A549 (cell line): ENCODE data around the gene ATP8A2. TPM values are rescaled to one million over a fixed set of nuclear protein-coding genes. Genes with fewer than 3 reads are reported as not detected.

Experiments
- ATAC-seq, 2 experiments: fragments of 200-7000 bp in 1 of 2; fragments of >200 bp in 1 of 2; cut with Nextera tagmentation in 1 of 2; cut with Tn5 transposase in 1 of 2; 3 replicates each; pipeline versions ENCODE4 v1.8.0 to v1.9.1; 2018 to 2020; ENCODE audit warnings: mild to moderate bottlenecking in 1 of 2, moderate library complexity in 1 of 2
- CTCF ChIA-PET: fragments of 300-600 bp; sonication (Branson Sonifier 250); formaldehyde crosslinking; extraction: SDS; loops from one replicate; lab custom pipeline; 2021; ENCODE audit warnings: antibody characterized with exemption, inconsistent platforms; lab: Yijun Ruan, JAX
- POLR2A ChIA-PET: fragments of 350-600 bp; formaldehyde crosslinking; extraction: SDS; loops from one replicate; lab custom pipeline; 2021; ENCODE audit warnings: antibody characterized with exemption, inconsistent platforms; lab: Yijun Ruan, JAX
- DNase-seq, 2 experiments: peaks; one replicate each; pipeline versions ENCODE4 v3.0.0 to v3.0.0-alpha.2; 2011 to 2016; ENCODE audit warnings: low read depth in 1 of 2, low spot score in 1 of 2
- FAIRE-seq: peaks from 2 replicates; lab custom pipeline; 2011; peaks lifted over from hg19 to GRCh38; lab: Jason Lieb, UNC
- H3K27ac ChIP-seq, 2 experiments: fragments of >200 bp; sonication (Bioruptor Twin); formaldehyde crosslinking; 3 replicates each; pipeline ENCODE4 v1.5.1; 2016 to 2017
- H3K4me1 ChIP-seq: fragments of >200 bp; sonication (Bioruptor Twin); formaldehyde crosslinking; 3 replicates; pipeline ENCODE4 v1.6.1; 2016
- H3K4me2 ChIP-seq: fragments of >200 bp; sonication (Bioruptor Twin); formaldehyde crosslinking; 3 replicates; pipeline ENCODE4 v1.6.1; 2016
- H3K4me3 ChIP-seq: fragments of >200 bp; sonication (Bioruptor Twin); formaldehyde crosslinking; 3 replicates; pipeline ENCODE4 v1.5.1; 2016
- H3K9me3 ChIP-seq: fragments of >200 bp; sonication (Bioruptor Twin); formaldehyde crosslinking; 3 replicates; pipeline ENCODE4 v1.6.1; 2016
- BHLHE40 ChIP-seq: IDR thresholded peaks from 2 replicates; pipeline ENCODE4 v1.6.1; 2012; ENCODE audit warnings: low read depth, low read length, inconsistent platforms
- CBX2 ChIP-seq: fragments of 200-600 bp; sonication (generic); IDR thresholded peaks from 2 replicates; pipeline ENCODE4 v1.6.1; 2016; ENCODE audit warnings: low read depth, mild to moderate bottlenecking, borderline replicate concordance
- CBX8 ChIP-seq: fragments of 200-600 bp; sonication (generic); IDR thresholded peaks from 2 replicates; pipeline ENCODE4 v1.6.1; 2016
- CHD2 ChIP-seq: fragments of 150-350 bp; IDR thresholded peaks from 2 replicates; pipeline ENCODE4 v1.6.1; 2014; ENCODE audit warnings: low read length; ENCODE audit not compliant: partially characterized antibody
- EP300 ChIP-seq, 2 experiments: fragments of >200 bp; sonication (Bioruptor Twin); formaldehyde crosslinking; IDR thresholded peaks; 2 replicates in 1 of 2; 3 replicates in 1 of 2; pipeline ENCODE4 v1.6.1; 2016 to 2017
- ESRRA ChIP-seq: fragments of 150-350 bp; IDR thresholded peaks from 2 replicates; pipeline ENCODE4 v1.6.1; 2014; ENCODE audit warnings: mild to moderate bottlenecking, low read length, borderline replicate concordance
- FOSB ChIP-seq: fragments of 250-450 bp; sonication (Bioruptor Pico); IDR thresholded peaks from 2 replicates; pipeline ENCODE4 v1.5.0; 2020; ENCODE audit warnings: mild to moderate bottlenecking, moderate library complexity
- FOXS1 ChIP-seq: fragments of 250-450 bp; sonication (Bioruptor Pico); IDR thresholded peaks from 2 replicates; pipeline ENCODE4 v1.5.0; 2020; ENCODE audit warnings: mild to moderate bottlenecking, moderate library complexity
- HOXA7 ChIP-seq: fragments of 250-450 bp; sonication (Bioruptor Pico); IDR thresholded peaks from 2 replicates; pipeline ENCODE4 v1.5.0; 2020; ENCODE audit warnings: mild to moderate bottlenecking, moderate library complexity
- HOXB13 ChIP-seq: fragments of 250-450 bp; sonication (Bioruptor Pico); IDR thresholded peaks from 2 replicates; pipeline ENCODE4 v1.5.0; 2020; ENCODE audit warnings: low read depth, mild to moderate bottlenecking, moderate library complexity
- JUN ChIP-seq, 2 experiments: fragments of >200 bp; sonication (Bioruptor Twin); formaldehyde crosslinking; IDR thresholded peaks; 2 replicates in 1 of 2; 3 replicates in 1 of 2; pipeline ENCODE4 v1.6.1; 2016 to 2017
- KDM1A ChIP-seq: fragments of 200-600 bp; sonication (generic); IDR thresholded peaks from 2 replicates; pipeline ENCODE4 v1.6.1; 2016; ENCODE audit warnings: low read depth, mild to moderate bottlenecking
- MAZ ChIP-seq: fragments of 150-350 bp; IDR thresholded peaks from 2 replicates; pipeline ENCODE4 v1.6.1; 2014; ENCODE audit warnings: antibody characterized with exemption, low read depth, low read length, borderline replicate concordance
- MYC ChIP-seq: IDR thresholded peaks from 2 replicates; pipeline ENCODE4 v1.6.1; 2012; ENCODE audit warnings: mild to moderate bottlenecking, inconsistent platforms, low read length, improper control_type of control experiment, borderline replicate concordance
- NPAS2 ChIP-seq: fragments of 250-450 bp; sonication (Bioruptor Pico); IDR thresholded peaks from 2 replicates; pipeline ENCODE4 v1.8.0; 2022; ENCODE audit warnings: mild to moderate bottlenecking, moderate library complexity, borderline replicate concordance
- NR3C1 ChIP-seq: fragments of >200 bp; sonication (Bioruptor Twin); formaldehyde crosslinking; IDR thresholded peaks from 3 replicates; pipeline ENCODE4 v1.6.1; 2017
- POLR2A ChIP-seq: IDR thresholded peaks from 2 replicates; pipeline ENCODE4 v1.6.1; 2012; ENCODE audit warnings: mild to moderate bottlenecking, low read length
- SMC3 ChIP-seq: fragments of >200 bp; sonication (Bioruptor Twin); formaldehyde crosslinking; IDR thresholded peaks from 3 replicates; pipeline ENCODE4 v1.6.1; 2018; ENCODE audit warnings: inconsistent platforms
- SREBF2 ChIP-seq: fragments of 450-650 bp; IDR thresholded peaks from 2 replicates; pipeline ENCODE4 v1.6.1; 2014; ENCODE audit warnings: mild to moderate bottlenecking, moderate library complexity
- ZC3H11A ChIP-seq: fragments of 450-650 bp; IDR thresholded peaks from 2 replicates; pipeline ENCODE4 v1.6.1; 2014; ENCODE audit warnings: antibody characterized with exemption, mild to moderate bottlenecking
- WGBS: methylation state at CpG from one replicate; pipeline ENCODE4 v1.1.6; 2017; ENCODE audit errors: missing lambda C conversion rate; 5-methylcytosine and 5-hydroxymethylcytosine counted together
- polyA plus RNA-seq, 4 experiments: library from polyadenylated mRNA; depleted of rRNA in 3 of 4; stranded (reverse); fragments of >200 nt; fragmentation: RNase III in 1 of 4; extraction: RNeasy Plus Mini Kit Qiagen cat#74134 plus additional on column Dnase treatment in 1 of 4; gene quantifications; 2 replicates in 3 of 4; 3 replicates in 1 of 4; pipeline ENCODE4 v1.2.3, GENCODE V29; 2011 to 2017
- TF ChIP-seq, protein P1 (sequence below): fragments of 250-450 bp; sonication (Bioruptor Pico); IDR thresholded peaks from 2 replicates; pipeline ENCODE4 v1.5.0; 2020; ENCODE audit warnings: low read depth, mild to moderate bottlenecking, moderate library complexity
- TF ChIP-seq, protein P2 (sequence below): fragments of 150-350 bp; IDR thresholded peaks from 2 replicates; pipeline ENCODE4 v1.6.1; 2014; ENCODE audit warnings: low read depth, mild to moderate bottlenecking, low read length
- TF ChIP-seq, protein P3 (sequence below): IDR thresholded peaks from 2 replicates; pipeline ENCODE4 v1.6.1; 2012; ENCODE audit warnings: low read depth, borderline replicate concordance

Gene ATP8A2
- polyA plus RNA-seq, 2 of the 4 experiments (the other 2 are of a cell fraction): 0.03 TPM; not detected in 1

DNA sequence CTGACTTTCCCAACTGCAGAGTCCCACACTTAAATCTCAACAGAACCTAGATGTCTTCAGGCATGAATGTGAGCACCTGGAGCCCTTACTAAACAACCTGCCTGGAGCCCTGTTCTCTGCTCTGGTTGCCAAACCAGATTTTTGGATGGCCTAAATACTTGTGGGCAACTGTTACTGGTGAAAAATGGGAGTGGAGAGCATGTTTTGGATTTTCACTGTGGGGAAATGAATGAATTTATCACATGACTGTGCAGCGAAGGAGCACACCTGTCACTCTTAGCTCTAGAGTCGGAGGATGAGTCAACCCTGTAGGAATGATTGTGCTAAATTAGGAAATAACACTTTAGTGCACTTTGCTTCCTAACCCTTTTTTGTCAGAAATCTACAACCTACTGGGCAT lies 649.7 kb downstream of the ATP8A2 start:
- Histone ChIP-seq H3K9me3 (no peaks in the 10 kb centered on the region), H3K4me1 (no peaks in the 10 kb centered on the region), H3K4me3 (no peak overlapping the region), H3K4me2 (no peak overlapping the region), H3K27ac (no peak overlapping the region)
- ChIA-PET POLR2A (no interaction called here), CTCF (no interaction called here)
- ATAC-seq (no peak), DNase-seq (no peak), FAIRE-seq (no peak)
- no peak for TF ChIP-seq POLR2A
- TF ChIP-seq HOXA7: no peak
- no peak for TF ChIP-seq ZC3H11A
- no peak for TF ChIP-seq NPAS2 (CRISPR knock-in tag)
- TF ChIP-seq HOXB13 (CRISPR knock-in tag): no peak
- TF ChIP-seq KDM1A: no peak
- TF ChIP-seq, protein P1, sequence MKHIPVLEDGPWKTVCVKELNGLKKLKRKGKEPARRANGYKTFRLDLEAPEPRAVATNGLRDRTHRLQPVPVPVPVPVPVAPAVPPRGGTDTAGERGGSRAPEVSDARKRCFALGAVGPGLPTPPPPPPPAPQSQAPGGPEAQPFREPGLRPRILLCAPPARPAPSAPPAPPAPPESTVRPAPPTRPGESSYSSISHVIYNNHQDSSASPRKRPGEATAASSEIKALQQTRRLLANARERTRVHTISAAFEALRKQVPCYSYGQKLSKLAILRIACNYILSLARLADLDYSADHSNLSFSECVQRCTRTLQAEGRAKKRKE (CRISPR knock-in tag): no peak
- TF ChIP-seq MAZ: no peak
- TF ChIP-seq SMC3: no peak
- TF ChIP-seq FOSB (CRISPR knock-in tag): no peak
- TF ChIP-seq FOXS1 (CRISPR knock-in tag): no peak
- TF ChIP-seq CBX8: no peak
- 14% methylated on average over 2 of the region's 2 CpGs for WGBS

DNA sequence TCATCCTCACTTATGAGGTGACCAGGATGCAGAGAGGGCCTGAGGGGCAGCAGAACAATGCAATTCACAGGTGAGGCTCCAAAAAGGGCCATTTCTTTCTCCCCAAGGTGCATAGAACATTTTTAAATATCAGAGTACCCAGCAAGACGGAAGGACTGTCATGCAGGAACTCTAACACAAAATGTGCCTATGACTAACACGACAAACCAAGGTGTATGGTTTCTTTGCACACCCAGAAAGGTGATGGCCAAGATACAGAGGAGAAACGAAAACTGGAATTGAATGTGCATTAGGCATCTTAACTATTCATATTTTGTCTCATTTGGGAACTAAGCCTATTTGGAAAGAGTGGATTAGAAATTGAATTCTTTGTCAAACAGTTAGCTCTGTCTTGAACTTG lies 650.2 kb downstream of the ATP8A2 start:
- no peak for DNase-seq
- ChIA-PET POLR2A (no interaction called here), CTCF (no interaction called here)
- ATAC-seq: no peak
- Histone ChIP-seq H3K4me3 (no peak overlapping the region), H3K4me1 (no peaks in the 10 kb centered on the region), H3K27ac (no peak overlapping the region), H3K9me3 (no peaks in the 10 kb centered on the region), H3K4me2 (no peak overlapping the region)
- FAIRE-seq: no peak
- WGBS: 16% methylated on average over 3 of the region's 3 CpGs
- no peak for TF ChIP-seq JUN (IDR thresholded peaks at IDR 0.05)
- TF ChIP-seq KDM1A: no peak
- no peak for TF ChIP-seq CHD2
- TF ChIP-seq NR3C1: no peak
- no peak for TF ChIP-seq ZC3H11A

DNA sequence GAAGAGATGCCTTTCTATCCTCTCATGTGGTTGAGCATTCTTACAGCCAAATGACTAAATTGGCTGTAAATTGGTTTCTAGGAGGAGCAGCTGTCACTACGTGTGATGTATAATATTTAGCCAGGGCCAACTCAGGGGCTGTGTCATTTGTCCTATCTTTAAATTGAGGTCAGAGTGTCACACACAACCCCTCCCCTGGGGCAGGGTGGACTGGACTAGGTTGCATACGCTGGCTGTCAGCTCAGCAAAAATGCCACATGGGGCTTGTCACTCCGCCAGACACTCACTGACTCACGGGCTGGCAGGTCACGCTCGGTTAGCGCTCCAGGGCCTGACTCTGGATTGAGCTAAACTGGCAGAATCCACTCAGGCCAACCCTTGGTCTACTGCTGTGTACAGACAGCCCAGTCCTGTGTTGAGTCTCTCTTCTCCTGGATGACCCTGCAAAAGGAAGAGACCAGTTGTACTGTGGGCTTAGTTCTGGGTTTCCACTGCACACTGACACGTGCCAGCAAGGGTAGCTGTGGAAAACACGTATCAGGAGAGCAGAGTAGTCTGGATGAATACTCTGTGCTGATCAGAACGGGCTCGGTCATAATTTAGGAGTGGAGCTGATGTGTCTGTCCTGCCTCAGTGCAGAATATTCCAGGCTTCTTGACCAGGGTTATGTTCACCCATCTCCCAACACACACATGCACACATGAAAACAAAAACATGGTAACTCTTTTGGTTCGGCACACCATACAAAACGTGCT lies 650.9 kb downstream of the ATP8A2 start:
- 8% methylated on average over 13 of the region's 13 CpGs for WGBS
- FAIRE-seq: no peak
- peak in 1 of 2 experiments; percentile 2 for DNase-seq
- peak in 1 of 2 experiments; percentile 43; a peak in 2 of 6 replicates for ATAC-seq
- no peak overlapping the region for H3K4me3 ChIP-seq
- TF ChIP-seq, protein P1 (CRISPR knock-in tag): no peak
- TF ChIP-seq CHD2 (no peak), BHLHE40 (no peak), CBX2 (no peak), EP300 (IDR thresholded peaks at IDR 0.05) (no peak), ESRRA (no peak), MYC (no peak), SREBF2 (no peak), ZC3H11A (no peak), NR3C1 (no peak)
- TF ChIP-seq, protein P2, sequence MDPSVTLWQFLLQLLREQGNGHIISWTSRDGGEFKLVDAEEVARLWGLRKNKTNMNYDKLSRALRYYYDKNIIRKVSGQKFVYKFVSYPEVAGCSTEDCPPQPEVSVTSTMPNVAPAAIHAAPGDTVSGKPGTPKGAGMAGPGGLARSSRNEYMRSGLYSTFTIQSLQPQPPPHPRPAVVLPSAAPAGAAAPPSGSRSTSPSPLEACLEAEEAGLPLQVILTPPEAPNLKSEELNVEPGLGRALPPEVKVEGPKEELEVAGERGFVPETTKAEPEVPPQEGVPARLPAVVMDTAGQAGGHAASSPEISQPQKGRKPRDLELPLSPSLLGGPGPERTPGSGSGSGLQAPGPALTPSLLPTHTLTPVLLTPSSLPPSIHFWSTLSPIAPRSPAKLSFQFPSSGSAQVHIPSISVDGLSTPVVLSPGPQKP: no peak
- TF ChIP-seq, protein P3, sequence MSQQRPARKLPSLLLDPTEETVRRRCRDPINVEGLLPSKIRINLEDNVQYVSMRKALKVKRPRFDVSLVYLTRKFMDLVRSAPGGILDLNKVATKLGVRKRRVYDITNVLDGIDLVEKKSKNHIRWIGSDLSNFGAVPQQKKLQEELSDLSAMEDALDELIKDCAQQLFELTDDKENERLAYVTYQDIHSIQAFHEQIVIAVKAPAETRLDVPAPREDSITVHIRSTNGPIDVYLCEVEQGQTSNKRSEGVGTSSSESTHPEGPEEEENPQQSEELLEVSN: no peak
- TF ChIP-seq, all 56 proteins: peak for 0
- no peak overlapping the region for H3K4me2 ChIP-seq
- no peak overlapping the region for H3K27ac ChIP-seq
- H3K9me3 ChIP-seq: no peaks in the 10 kb centered on the region
- POLR2A ChIA-PET: no interaction called here
- no peaks in the 10 kb centered on the region for H3K4me1 ChIP-seq
- CTCF ChIA-PET: interaction anchor here (1.0 kb wide), 1 partner anchor 11 kb away, joined by 4 read pairs; no protein-coding TSS in a partner anchor
